ENCODE data around the gene SYT6. TPM values are rescaled to one million over a fixed set of nuclear protein-coding genes. Genes with fewer than 3 reads are reported as not detected.

SYT6 gene
- total and polyA plus RNA-seq, 10 of the 15 experiments (the other 5 are each of a cell fraction or from before 2014, with no cell fraction given) = 0.05 to 0.39 TPM; not detected in 8

GRCh38 chr1:114048232-114048631 lies 105.4 kb downstream of the SYT6 start:
- H3K9me3 ChIP-seq (replicated peaks; ENCODE audit: control insufficient read depth, insufficient read depth, low read length) = no peaks in the 10 kb centered on the region
- RAD21 ChIA-PET (ENCODE audit: unreplicated experiment) = no interaction called here
- no peaks in the 10 kb centered on the region; a peak in 1 of 4 replicates for H3K27me3 ChIP-seq (replicated peaks in 1 of 2; ENCODE audit: control insufficient read depth in 2 of 2, insufficient read depth in 2 of 2, low read length in 1 of 2)
- POLR2A ChIA-PET = no interaction called here
- no peaks in the 10 kb centered on the region for H4K20me1 ChIP-seq (ENCODE audit: control insufficient read depth, insufficient read depth)
- no peak overlapping the region for H3K4me3 ChIP-seq
- no peak overlapping the region for H3K9ac ChIP-seq (ENCODE audit: control insufficient read depth, insufficient read depth, low read length)
- no peaks in the 10 kb centered on the region for H3K79me2 ChIP-seq (ENCODE audit: control insufficient read depth, insufficient read depth, low read length)
- CTCF ChIA-PET = no interaction called here
- SMC1A ChIA-PET (ENCODE audit: uncharacterized antibody, unreplicated experiment) = interaction anchor here (1.2 kb wide), 2 partner anchors 14 to 72 kb away, joined by 4 to 5 read pairs; no protein-coding TSS in a partner anchor
- ATAC-seq = no peak
- H3K4me1 ChIP-seq (ENCODE audit: control insufficient read depth, insufficient read depth, low read length) = no peaks in the 10 kb centered on the region
- in situ Hi-C loops (cut with MboI) = no loop called here
- no peak overlapping the region for H3K27ac ChIP-seq (ENCODE audit: control insufficient read depth, insufficient read depth)
- intact Hi-C loops (cut with micrococcal nuclease; ENCODE audit: unreplicated experiment) = no loop called here
- H2AFZ ChIP-seq (ENCODE audit: control insufficient read depth, low read depth, low read length) = no peak overlapping the region
- no peaks in the 10 kb centered on the region for H3K36me3 ChIP-seq (ENCODE audit: control insufficient read depth in 2 of 2, insufficient read depth in 2 of 2, low read length in 1 of 2)
- H3K4me2 ChIP-seq (ENCODE audit: control insufficient read depth, insufficient read depth) = no peak overlapping the region
- BruUV-seq (replicated peaks) = no TSS peak
- TF ChIP-seq SUZ12 (IDR thresholded peaks at IDR 0.05; ENCODE audit: unreplicated experiment) (no peak), FOXK2 (IDR thresholded peaks at IDR 0.05) (no peak), SMAD1 (IDR thresholded peaks at IDR 0.05; ENCODE audit: low read depth, partially characterized antibody) (no peak), MTA2 (IDR thresholded peaks at IDR 0.05; ENCODE audit: low read depth) (no peak), NFYB (IDR thresholded peaks at IDR 0.05; ENCODE audit: insufficient read depth, low read depth, low read length) (no peak), USF1 (IDR thresholded peaks at IDR 0.05; ENCODE audit: borderline replicate concordance, extremely low read length, insufficient read depth, low read depth, low read length) (no peak), RUNX3 (IDR thresholded peaks at IDR 0.05; ENCODE audit: low read length) (no peak), MTA3 (IDR thresholded peaks at IDR 0.05; ENCODE audit: borderline replicate concordance, low read length) (no peak), HCFC1 (IDR thresholded peaks at IDR 0.05; ENCODE audit: low read length) (no peak), ZBED1 (IDR thresholded peaks at IDR 0.05; ENCODE audit: borderline replicate concordance) (no peak), YBX1 (IDR thresholded peaks at IDR 0.05) (no peak), E2F8 (IDR thresholded peaks at IDR 0.05; ENCODE audit: low read depth, partially characterized antibody) (no peak), E4F1 (IDR thresholded peaks at IDR 0.05; ENCODE audit: borderline replicate concordance, partially characterized antibody) (no peak), HDAC6 (IDR thresholded peaks at IDR 0.05; ENCODE audit: unreplicated experiment) (no peak), BCL3 (IDR thresholded peaks at IDR 0.05; ENCODE audit: borderline replicate concordance, insufficient read depth, low read depth, low read length, poor library complexity, severe bottlenecking) (no peak), ZNF384 (IDR thresholded peaks at IDR 0.05; ENCODE audit: borderline replicate concordance, low read depth, low read length) (no peak)
- DNase-seq (ENCODE audit: low read depth, low spot score) = no peak
- no peak for FAIRE-seq
- 0% methylated on average over 1 of the region's 1 CpG for WGBS (ENCODE audit: insufficient coverage, insufficient replicate concordance, low lambda C conversion rate, missing lambda C conversion rate)

Data from GM12878 (cell line).